GM12878 (cell line): ENCODE results near the gene TMC4. TPM values are rescaled to one million over a fixed set of nuclear protein-coding genes. Genes with fewer than 3 reads are reported as not detected.

Experiments used
- ATAC-seq: fragments of 200-7000 bp; cut with Tn5 transposase; 3 replicates; pipeline ENCODE4 v1.9.1; 2020; ENCODE audit warnings: mild to moderate bottlenecking, moderate library complexity
- BruUV-seq: library from RNA; stranded (reverse); fragments of 400-500 nt; replicated peaks from 2 replicates; lab custom pipeline; 2021; lab: Mats Ljungman, UMichigan
- CTCF ChIA-PET: fragments of 300-600 bp; sonication (Branson Sonifier 250); formaldehyde crosslinking; extraction: SDS; loops from one replicate; lab custom pipeline; 2021; ENCODE audit warnings: inconsistent platforms; lab: Yijun Ruan, JAX
- POLR2A ChIA-PET: fragments of 350-600 bp; formaldehyde crosslinking; extraction: SDS; loops from one replicate; lab custom pipeline; 2021; ENCODE audit warnings: inconsistent platforms; lab: Charles Lee
- RAD21 ChIA-PET: fragments of 300-600 bp; sonication (Branson Sonifier 250); formaldehyde crosslinking; loops from one replicate; lab custom pipeline; 2023; ENCODE audit warnings: antibody characterized with exemption; ENCODE audit not compliant: unreplicated experiment; lab: Charles Lee
- SMC1A ChIA-PET: fragments of 300-600 bp; sonication (Branson Sonifier 250); formaldehyde crosslinking; loops from one replicate; lab custom pipeline; 2023; ENCODE audit not compliant: unreplicated experiment, uncharacterized antibody; lab: Charles Lee
- DNase-seq: peaks from one replicate; pipeline ENCODE4 v3.0.0-alpha.2; 2011; ENCODE audit warnings: low read depth, low spot score
- FAIRE-seq: peaks from 3 replicates; lab custom pipeline; 2011; peaks lifted over from hg19 to GRCh38; lab: Jason Lieb, UNC
- H2AFZ ChIP-seq: 2 replicates; pipeline ENCODE4 v1.6.0; 2011; ENCODE audit warnings: low read depth, low read length, control low read depth; ENCODE audit not compliant: control insufficient read depth
- H3K27ac ChIP-seq: 2 replicates; pipeline ENCODE4 v1.5.1; 2011; ENCODE audit warnings: control low read depth; ENCODE audit not compliant: control insufficient read depth, insufficient read depth
- H3K27me3 ChIP-seq, 2 experiments: replicated peaks in 1 of 2; 2 replicates each; pipeline versions ENCODE4 v1.6.0 to v1.6.1; 2011; ENCODE audit warnings: low read length in 1 of 2; ENCODE audit not compliant: control insufficient read depth in 2 of 2, insufficient read depth in 2 of 2
- H3K36me3 ChIP-seq, 2 experiments: 2 replicates each; pipeline ENCODE4 v1.5.1; 2011; ENCODE audit warnings: low read length in 1 of 2; ENCODE audit not compliant: control insufficient read depth in 2 of 2, insufficient read depth in 2 of 2
- H3K4me1 ChIP-seq: 2 replicates; pipeline ENCODE4 v1.6.1; 2011; ENCODE audit warnings: mild to moderate bottlenecking, low read length, moderate library complexity, mixed read lengths; ENCODE audit not compliant: control insufficient read depth, insufficient read depth
- H3K4me2 ChIP-seq: 2 replicates; pipeline ENCODE4 v1.6.0; 2011; ENCODE audit warnings: control low read depth; ENCODE audit not compliant: control insufficient read depth, insufficient read depth
- H3K4me3 ChIP-seq: fragments of 200-600 bp; sonication (generic); 2 replicates; pipeline ENCODE4 v1.5.1; 2016
- H3K79me2 ChIP-seq: 2 replicates; pipeline ENCODE4 v1.6.0; 2011; ENCODE audit warnings: low read length; ENCODE audit not compliant: control insufficient read depth, insufficient read depth
- H3K9ac ChIP-seq: 2 replicates; pipeline ENCODE4 v1.8.0; 2011; ENCODE audit warnings: low read length, control low read depth, mixed read lengths; ENCODE audit not compliant: control insufficient read depth, insufficient read depth
- H3K9me3 ChIP-seq: replicated peaks from 3 replicates; pipeline ENCODE4 v1.5.1; 2011; ENCODE audit warnings: mild to moderate bottlenecking, low read length; ENCODE audit not compliant: control insufficient read depth, insufficient read depth
- H4K20me1 ChIP-seq: 2 replicates; pipeline ENCODE4 v1.6.0; 2011; ENCODE audit not compliant: control insufficient read depth, insufficient read depth
- E2F4 ChIP-seq: IDR thresholded peaks from 2 replicates; pipeline ENCODE4 v1.6.1; 2012; ENCODE audit warnings: low read depth, low read length, improper control_type of control experiment
- FOS ChIP-seq: IDR thresholded peaks from 3 replicates; pipeline ENCODE4 v1.6.1; 2011; ENCODE audit warnings: borderline replicate concordance; ENCODE audit not compliant: insufficient read length; ENCODE audit errors: extremely low read depth
- JUND ChIP-seq: IDR thresholded peaks from 2 replicates; pipeline ENCODE4 v1.6.1; 2012; ENCODE audit warnings: low read depth, mild to moderate bottlenecking, low read length, improper control_type of control experiment, moderate library complexity
- KAT2A ChIP-seq: conservative IDR thresholded peaks from 2 replicates; pipeline ENCODE4 v1.6.1; 2011; ENCODE audit warnings: low read depth, low read length; ENCODE audit not compliant: control insufficient read depth
- MXI1 ChIP-seq: fragments of 150-350 bp; IDR thresholded peaks from 2 replicates; pipeline ENCODE4 v1.6.1; 2011; ENCODE audit warnings: low read depth, mild to moderate bottlenecking, inconsistent platforms, low read length, improper control_type of control experiment
- NFYA ChIP-seq: IDR thresholded peaks from 2 replicates; pipeline ENCODE4 v1.6.1; 2011; ENCODE audit warnings: low read depth, mild to moderate bottlenecking, low read length, improper control_type of control experiment, borderline replicate concordance
- NKRF ChIP-seq: fragments of 450-650 bp; conservative IDR thresholded peaks from 2 replicates; pipeline ENCODE4 v1.6.1; 2017; ENCODE audit warnings: mild to moderate bottlenecking, moderate library complexity
- PAX8 ChIP-seq: fragments of 450-650 bp; IDR thresholded peaks from 2 replicates; pipeline ENCODE4 v1.6.1; 2017; ENCODE audit warnings: mild to moderate bottlenecking, moderate library complexity
- PKNOX1 ChIP-seq: fragments of 450-650 bp; IDR thresholded peaks from 2 replicates; pipeline ENCODE4 v1.6.1; 2016; ENCODE audit warnings: mild to moderate bottlenecking
- PRDM15 ChIP-seq: fragments of 450-650 bp; formaldehyde crosslinking; IDR thresholded peaks from 2 replicates; pipeline ENCODE4 v1.4.0; 2020; ENCODE audit warnings: mild to moderate bottlenecking, moderate library complexity
- RBBP5 ChIP-seq: fragments of 200-600 bp; sonication (generic); conservative IDR thresholded peaks from 2 replicates; pipeline ENCODE4 v1.6.1; 2016
- SUZ12 ChIP-seq: fragments of 200-600 bp; sonication (generic); IDR thresholded peaks from one replicate; pipeline ENCODE4 v1.6.1; 2018; ENCODE audit warnings: antibody characterized with exemption, mild to moderate bottlenecking; ENCODE audit not compliant: unreplicated experiment
- USF1 ChIP-seq: IDR thresholded peaks from 2 replicates; pipeline ENCODE4 v1.6.1; 2011; ENCODE audit warnings: borderline replicate concordance, low read depth, mild to moderate bottlenecking, moderate library complexity, mixed read lengths, low read length; ENCODE audit not compliant: insufficient read depth; ENCODE audit errors: extremely low read length
- ZNF217 ChIP-seq: fragments of 450-650 bp; IDR thresholded peaks from 2 replicates; pipeline ENCODE4 v1.6.1; 2017; ENCODE audit warnings: antibody characterized with exemption, mild to moderate bottlenecking
- WGBS: methylation state at CpG from one replicate; pipeline ENCODE4 v1.1.6; 2016; ENCODE audit warnings: low lambda C conversion rate; ENCODE audit not compliant: insufficient replicate concordance, insufficient coverage; ENCODE audit errors: missing lambda C conversion rate; 5-methylcytosine and 5-hydroxymethylcytosine counted together
- in situ Hi-C: fragments of 300-500 bp; cut with MboI; formaldehyde crosslinking; loops from 9 replicates; pipeline ENCODE4 v1.14.3; 2018; ENCODE audit warnings: mixed read lengths
- intact Hi-C: fragments of 100-400 bp; cut with micrococcal nuclease; formaldehyde crosslinking; loops from one replicate; pipeline ENCODE4 v1.14.2; 2022; ENCODE audit not compliant: unreplicated experiment
- polyA plus RNA-seq, 11 experiments: library from polyadenylated mRNA; depleted of rRNA in 4 of 11; unstranded in 6 of 11; stranded (reverse) in 5 of 11; fragments of >200 nt; fragmentation: Nextera tagmentation in 4 of 11; fragmentation: Illumina TruSeq in 1 of 11; extraction: Ambion mirVana in 4 of 11; extraction: Trizol in 1 of 11; gene quantifications; 1 replicate in 1 of 11; 2 replicates in 10 of 11; pipeline versions ENCODE4 v1.2.1 to v1.2.3, GENCODE V29; 2011 to 2016; ENCODE audit warnings: inconsistent platforms in 2 of 11, missing spikeins in 2 of 11, low read depth in 1 of 11
- total RNA-seq, 4 experiments: library from RNA; depleted of rRNA in 3 of 4; stranded (reverse); fragments of >200 nt in 3 of 4; fragmentation: Illumina TruSeq in 1 of 4; extraction: Trizol in 1 of 4; gene quantifications; 2 replicates each; pipeline versions ENCODE4 v1.2.1 to v1.2.3, GENCODE V29; 2013 to 2021

The TMC4 gene
- total and polyA plus RNA-seq, 10 of the 15 experiments (the other 5 are each of a cell fraction or from before 2014, with no cell fraction given): 0.33 to 0.83 (median 0.74) TPM; not detected in 7

GRCh38 chr19:54201172-54201701 is 28.3 kb upstream of the TMC4 start:
- DNase-seq (no peak), ATAC-seq (peak; percentile 8), FAIRE-seq (no peak)
- H3K4me1 ChIP-seq: peaks cover 19% of the 10 kb centered on the region
- ChIA-PET SMC1A (interaction anchor here (1.2 to 3.8 kb wide), 4 partner anchors 12 to 189 kb away, joined by 3 to 26 read pairs (median 4); partner anchors contain the start of genes CNOT3, MBOAT7 and TSEN34), POLR2A (interaction anchor here (0.6 to 7.7 kb wide), 6 partner anchors 11 to 905 kb away, joined by 3 to 100 read pairs (median 4); partner anchors contain the start of genes CNOT3, MBOAT7 and TSEN34), RAD21 (no interaction called here), CTCF (interaction anchor here (1.1 to 3.3 kb wide), 2 partner anchors 10 to 12 kb away, joined by 3 to 15 read pairs; partner anchors contain the start of genes MBOAT7 and TSEN34)
- H3K27me3 ChIP-seq: no peaks in the 10 kb centered on the region
- peak overlapping the region; percentile 91 for H3K4me2 ChIP-seq
- peaks cover 11% of the 10 kb centered on the region for H4K20me1 ChIP-seq
- peak overlapping the region; percentile 96 for H3K27ac ChIP-seq
- peaks cover 18 to 21% of the 10 kb centered on the region in 2 experiments for H3K36me3 ChIP-seq
- in situ Hi-C loops: no loop called here
- TSS peak; percentile 79 for BruUV-seq
- H2AFZ ChIP-seq: no peak overlapping the region
- peak overlapping the region; percentile 96 for H3K9ac ChIP-seq
- H3K79me2 ChIP-seq: peaks cover 56% of the 10 kb centered on the region
- peak overlapping the region; percentile 92 for H3K4me3 ChIP-seq
- WGBS: 2% methylated on average over 28 of the region's 28 CpGs
- H3K9me3 ChIP-seq: no peaks in the 10 kb centered on the region
- intact Hi-C loops: loop anchor here (2.0 kb wide), 1 partner anchor 64 kb away; the partner anchor contains the start of gene CNOT3
- TF ChIP-seq KAT2A: no peak
- peak; percentile 7; the same call in 1 of the 2 replicates for TF ChIP-seq PRDM15 (CRISPR knock-in tag)
- no peak for TF ChIP-seq NKRF
- no peak for TF ChIP-seq PAX8
- no peak for TF ChIP-seq RBBP5
- no peak for TF ChIP-seq SUZ12
- no peak for TF ChIP-seq PKNOX1
- 0 out of 2 replicates have a peak, but pooled peaks have one; percentile 49 for TF ChIP-seq MXI1
- no peak for TF ChIP-seq ZNF217
- no peak for TF ChIP-seq FOS
- TF ChIP-seq E2F4: no peak
- TF ChIP-seq NFYA: no peak
- no peak for TF ChIP-seq JUND
- no peak for TF ChIP-seq USF1
